ENCODE measurements around the gene ZNF783. TPM values are rescaled to one million over a fixed set of nuclear protein-coding genes. Genes with fewer than 3 reads are reported as not detected.

Gene ZNF783
- total and polyA plus RNA-seq, 9 of the 15 experiments (the other 6 are each of a cell fraction or from before 2014, with no cell fraction given), result 0.66 to 11.2 (median 5.4) TPM

DNA sequence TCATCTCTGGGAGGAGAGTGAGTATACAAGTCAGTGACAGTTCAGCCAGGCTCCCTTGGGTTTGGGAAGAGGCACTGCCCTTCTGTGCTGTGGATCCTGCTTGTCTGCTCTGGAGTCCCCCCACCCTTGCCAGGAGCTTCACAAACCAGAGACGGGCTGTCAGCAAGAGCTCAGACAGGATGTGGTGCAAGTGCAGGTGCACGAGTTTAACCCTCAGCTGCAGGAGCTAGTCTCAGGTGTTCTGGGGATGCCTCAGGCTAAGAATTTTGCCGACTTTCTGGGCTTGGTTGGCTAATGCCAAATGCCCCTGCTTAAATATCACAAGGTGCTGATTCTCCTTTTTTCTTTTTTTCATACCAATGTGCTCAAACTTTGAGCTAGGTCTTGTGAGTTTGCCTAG lies 22.3 kb downstream of the ZNF783 start:
- 27% methylated on average over 3 of the region's 3 CpGs for WGBS (ENCODE audit: insufficient coverage, low coverage, missing lambda C conversion rate)

More for the DNA sequence above, 22.3 kb downstream of the ZNF783 start:
- no peak overlapping the region for H3K4me2 ChIP-seq (ENCODE audit: insufficient read depth, low read length)
- ChIA-PET CTCF (ENCODE audit: low intra/inter-chr PET ratio) (no interaction called here), POLR2A (interaction anchor here (0.7 to 1.4 kb wide), 6 partner anchors 10 to 48 kb away, joined by 3 to 5 read pairs (median 4); partner anchors contain the start of gene ZNF783)
- TF ChIP-seq ATF7 (IDR thresholded peaks at IDR 0.05) (no peak), ZC3H4 (CRISPR knock-in tag; IDR thresholded peaks at IDR 0.05; ENCODE audit: borderline replicate concordance) (0 out of 2 replicates have a peak, but pooled peaks have one; percentile 61), ZNF707 (CRISPR knock-in tag; conservative IDR thresholded peaks at IDR 0.05) (no peak), STAG1 (CRISPR knock-in tag; IDR thresholded peaks at IDR 0.05; ENCODE audit: borderline replicate concordance) (0 out of 2 replicates have a peak, but pooled peaks have one; percentile 21), HDAC3 (IDR thresholded peaks at IDR 0.05; ENCODE audit: borderline replicate concordance, partially characterized antibody) (no peak), BRCA1 (IDR thresholded peaks at IDR 0.05) (no peak), BRCA1 (CRISPR knock-in tag; IDR thresholded peaks at IDR 0.05) (no peak), SETDB1 (IDR thresholded peaks at IDR 0.05; ENCODE audit: low read length) (no peak), ZNF282 (CRISPR knock-in tag; IDR thresholded peaks at IDR 0.05) (no peak), MYNN (IDR thresholded peaks at IDR 0.05) (no peak), MYNN (CRISPR knock-in tag; IDR thresholded peaks at IDR 0.05) (no peak)
- TF ChIP-seq, protein P1, sequence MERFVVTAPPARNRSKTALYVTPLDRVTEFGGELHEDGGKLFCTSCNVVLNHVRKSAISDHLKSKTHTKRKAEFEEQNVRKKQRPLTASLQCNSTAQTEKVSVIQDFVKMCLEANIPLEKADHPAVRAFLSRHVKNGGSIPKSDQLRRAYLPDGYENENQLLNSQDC (CRISPR knock-in tag; IDR thresholded peaks at IDR 0.05), result no peak
- no peak overlapping the region for H3K27ac ChIP-seq (ENCODE audit: extremely low read depth, low read depth, low read length)
- FAIRE-seq, result no peak
- H4K20me1 ChIP-seq (replicated peaks; ENCODE audit: control insufficient read depth, insufficient read depth, low read length), result peaks cover 10% of the 10 kb centered on the region
- no TSS peak for BruUV-seq (replicated peaks)
- 0 out of 2 replicates have a peak overlapping the region, but pooled peaks have one; percentile 5 for H2AFZ ChIP-seq (ENCODE audit: low read depth, low read length)
- H3K4me1 ChIP-seq (replicated peaks in 1 of 2; ENCODE audit: control insufficient read depth in 2 of 2, insufficient read depth in 2 of 2, low read length in 2 of 2), result peaks cover 0 to 25% of the 10 kb centered on the region in 2 experiments; a peak in 2 of 5 replicates
- H3K9ac ChIP-seq (ENCODE audit: insufficient read depth in 1 of 2, low read depth in 2 of 2, low read length in 2 of 2), result no peak overlapping the region
- intact Hi-C loops (cut with micrococcal nuclease), result no loop called here
- no peaks in the 10 kb centered on the region for H3K79me2 ChIP-seq (ENCODE audit: control insufficient read depth, insufficient read depth, low read length)
- peaks cover 37 to 86% of the 10 kb centered on the region in 2 experiments for H3K27me3 ChIP-seq (ENCODE audit: control insufficient read depth in 2 of 2, insufficient read depth in 2 of 2, low read length in 2 of 2)
- no peak for ATAC-seq
- H3K36me3 ChIP-seq (ENCODE audit: control insufficient read depth, insufficient read depth, low read length), result no peaks in the 10 kb centered on the region
- no peak overlapping the region for H3K4me3 ChIP-seq
- in situ Hi-C loops (cut with MboI), result no loop called here
- H3K9me1 ChIP-seq (ENCODE audit: control insufficient read depth, insufficient read depth, low read length), result no peaks in the 10 kb centered on the region
- DNase-seq (ENCODE audit: extremely low read depth in 1 of 4, low spot score in 3 of 4), result no peak
- no peaks in the 10 kb centered on the region for H3K9me3 ChIP-seq (replicated peaks; ENCODE audit: control insufficient read depth, insufficient read depth, low read depth, low read length)
